Caco-2 (cell line): ENCODE measurements around the gene KMT2C. TPM values are rescaled to one million over a fixed set of nuclear protein-coding genes. Genes with fewer than 3 reads are reported as not detected.

Source experiments
- BruUV-seq: library from RNA; stranded (reverse); fragments of 400-500 nt; replicated peaks from 2 replicates; lab custom pipeline; 2021; lab: Mats Ljungman, UMichigan
- CTCF ChIA-PET: fragments of 300-600 bp; sonication (Branson Sonifier 250); formaldehyde crosslinking; loops from one replicate; lab custom pipeline; 2022; ENCODE audit warnings: antibody characterized with exemption; lab: Charles Lee
- POLR2A ChIA-PET: fragments of 300-600 bp; sonication (Branson Sonifier 250); formaldehyde crosslinking; loops from one replicate; lab custom pipeline; 2022; ENCODE audit warnings: antibody characterized with exemption; lab: Charles Lee
- DNase-seq, 2 experiments: peaks; one replicate each; pipeline versions ENCODE4 v3.0.0 to v3.0.0-alpha.2; 2020 to 2022
- H3K27me3 ChIP-seq: replicated peaks from 2 replicates; pipeline ENCODE4 v1.6.0; 2011; ENCODE audit warnings: low read length; ENCODE audit not compliant: control insufficient read depth, insufficient read depth
- H3K36me3 ChIP-seq: 2 replicates; pipeline ENCODE4 v1.5.1; 2011; ENCODE audit warnings: low read length; ENCODE audit not compliant: control insufficient read depth, insufficient read depth
- H3K4me1 ChIP-seq: fragments of 250-450 bp; sonication (Bioruptor Pico); 2 replicates; pipeline ENCODE4 v1.5.1; 2020; ENCODE audit warnings: mild to moderate bottlenecking
- H3K4me3 ChIP-seq: 2 replicates; pipeline ENCODE4 v1.5.1; 2011; ENCODE audit warnings: low read depth, mild to moderate bottlenecking, control low read depth, low read length
- H3K9me3 ChIP-seq: fragments of 250-450 bp; sonication (Bioruptor Pico); 2 replicates; pipeline ENCODE4 v1.5.1; 2020; ENCODE audit warnings: mild to moderate bottlenecking, moderate library complexity
- H3K27ac Mint-ChIP-seq: one replicate; pipeline ENCODE4 v1.8.0; 2022; ENCODE audit warnings: mixed read lengths; ENCODE audit not compliant: unreplicated experiment
- H3K27me3 Mint-ChIP-seq: one replicate; pipeline ENCODE4 v1.8.0; 2022; ENCODE audit warnings: mixed read lengths; ENCODE audit not compliant: insufficient read depth, unreplicated experiment
- H3K36me3 Mint-ChIP-seq: one replicate; pipeline ENCODE4 v1.8.0; 2022; ENCODE audit warnings: mild to moderate bottlenecking, mixed read lengths; ENCODE audit not compliant: insufficient read depth, unreplicated experiment
- H3K4me1 Mint-ChIP-seq: one replicate; pipeline ENCODE4 v1.8.0; 2022; ENCODE audit warnings: low read depth, mixed read lengths; ENCODE audit not compliant: unreplicated experiment
- H3K4me3 Mint-ChIP-seq: one replicate; pipeline ENCODE4 v1.8.0; 2022; ENCODE audit warnings: mild to moderate bottlenecking, moderate library complexity, mixed read lengths; ENCODE audit not compliant: unreplicated experiment
- H3K9me3 Mint-ChIP-seq: one replicate; pipeline ENCODE4 v1.8.0; 2022; ENCODE audit warnings: mixed read lengths; ENCODE audit not compliant: unreplicated experiment
- CTCF ChIP-seq, 2 experiments: fragments of 200-600 bp in 1 of 2; IDR thresholded peaks; 1 replicate in 1 of 2; 2 replicates in 1 of 2; pipeline versions ENCODE4 v1.5.1 to v1.8.0; 2011 to 2022; ENCODE audit warnings: antibody characterized with exemption in 1 of 2, control low read depth in 1 of 2, inconsistent platforms in 1 of 2, low read depth in 1 of 2, low read length in 1 of 2, mild to moderate bottlenecking in 1 of 2, moderate library complexity in 1 of 2; ENCODE audit not compliant: insufficient read depth in 1 of 2, severe bottlenecking in 1 of 2, unreplicated experiment in 1 of 2
- intact Hi-C: fragments of 100-400 bp; cut with micrococcal nuclease; formaldehyde crosslinking; loops from one replicate; pipeline ENCODE4 v1.10.0; 2022; ENCODE audit not compliant: unreplicated experiment
- total RNA-seq: library from RNA; stranded (reverse); gene quantifications from 2 replicates; pipeline ENCODE4 v1.2.3, GENCODE V29; 2022

The KMT2C gene
- total RNA-seq, 1 experiment from 2014 or later: 59.5 TPM

DNA sequence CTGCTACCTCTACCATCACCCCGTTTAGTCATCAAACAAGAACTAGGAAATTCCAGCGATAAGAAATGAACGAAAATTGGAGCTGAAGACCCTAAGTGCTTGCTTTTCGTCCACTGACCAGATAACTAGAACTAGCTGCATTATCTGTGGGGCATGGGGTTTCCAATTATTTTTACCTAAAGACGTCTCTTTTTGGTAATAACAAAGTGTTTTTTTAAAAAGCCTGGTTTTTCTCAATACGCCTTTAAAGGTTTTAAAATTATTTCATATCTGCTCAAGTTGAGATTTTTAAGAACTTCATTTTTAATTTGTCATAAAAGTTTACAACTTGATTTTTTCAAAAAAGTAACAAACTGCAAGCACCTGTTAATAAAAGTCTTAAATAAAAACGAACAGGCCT is 306.1 kb downstream of the KMT2C start:
- POLR2A ChIA-PET: no interaction called here

GRCh38 chr7:152128741-152129461 is 306.9 kb downstream of the KMT2C start:
- H3K27me3 Mint-ChIP-seq: no peaks in the 10 kb centered on the region
- DNase-seq: no peak
- no peaks in the 10 kb centered on the region for H3K4me1 Mint-ChIP-seq
- no peaks in the 10 kb centered on the region for H3K27me3 ChIP-seq
- peaks cover 6% of the 10 kb centered on the region; the same call in 1 of the 2 replicates for H3K9me3 ChIP-seq
- H3K4me3 ChIP-seq: no peak overlapping the region
- H3K4me3 Mint-ChIP-seq: no peak overlapping the region
- no peaks in the 10 kb centered on the region for H3K4me1 ChIP-seq
- intact Hi-C loops: no loop called here
- H3K27ac Mint-ChIP-seq: no peak overlapping the region
- POLR2A ChIA-PET: no interaction called here
- H3K36me3 Mint-ChIP-seq: peaks cover 82% of the 10 kb centered on the region
- TF ChIP-seq CTCF (IDR thresholded peaks at IDR 0.05; ENCODE audit: insufficient read depth in 1 of 2, low read depth in 1 of 2, low read length in 1 of 2, severe bottlenecking in 1 of 2, unreplicated experiment in 1 of 2): no peak
- H3K36me3 ChIP-seq: peaks cover 4% of the 10 kb centered on the region; the same call in 1 of the 2 replicates
- CTCF ChIA-PET: interaction anchor here (0.7 kb wide), 1 partner anchor 42 kb away, joined by 3 read pairs; no protein-coding TSS in a partner anchor
- peaks cover 17% of the 10 kb centered on the region for H3K9me3 Mint-ChIP-seq
- no TSS peak for BruUV-seq

More for the DNA sequence above, 306.1 kb downstream of the KMT2C start:
- Mint-ChIP-seq H3K4me3 (no peak overlapping the region), H3K4me1 (no peaks in the 10 kb centered on the region), H3K27ac (no peak overlapping the region), H3K36me3 (peaks cover 80% of the 10 kb centered on the region), H3K27me3 (no peaks in the 10 kb centered on the region), H3K9me3 (peaks cover 10% of the 10 kb centered on the region)
- BruUV-seq: no TSS peak
- H3K4me1 ChIP-seq: no peaks in the 10 kb centered on the region
- no peak for DNase-seq
- intact Hi-C loops: no loop called here
- H3K27me3 ChIP-seq: no peaks in the 10 kb centered on the region
- no peak for TF ChIP-seq CTCF (IDR thresholded peaks at IDR 0.05; ENCODE audit: insufficient read depth in 1 of 2, low read depth in 1 of 2, low read length in 1 of 2, severe bottlenecking in 1 of 2, unreplicated experiment in 1 of 2)
- CTCF ChIA-PET: no interaction called here
- peaks cover 4% of the 10 kb centered on the region; the same call in 1 of the 2 replicates for H3K36me3 ChIP-seq
- H3K9me3 ChIP-seq: peaks cover 5% of the 10 kb centered on the region; the same call in 1 of the 2 replicates
- no peak overlapping the region for H3K4me3 ChIP-seq

- H3K4me1 Mint-ChIP-seq: no peaks in the 10 kb centered on the region
- no peak overlapping the region for H3K27ac Mint-ChIP-seq
- H3K27me3 Mint-ChIP-seq: no peaks in the 10 kb centered on the region
- H3K9me3 ChIP-seq: peaks cover 6% of the 10 kb centered on the region; the same call in 1 of the 2 replicates
- ChIA-PET CTCF (interaction anchor here (0.7 kb wide), 1 partner anchor 42 kb away, joined by 3 read pairs; no protein-coding TSS in a partner anchor), POLR2A (no interaction called here)
- peaks cover 18% of the 10 kb centered on the region for H3K9me3 Mint-ChIP-seq
- peaks cover 82% of the 10 kb centered on the region for H3K36me3 Mint-ChIP-seq
- H3K27me3 ChIP-seq: no peaks in the 10 kb centered on the region
- no peak for TF ChIP-seq CTCF (IDR thresholded peaks at IDR 0.05; ENCODE audit: insufficient read depth in 1 of 2, low read depth in 1 of 2, low read length in 1 of 2, severe bottlenecking in 1 of 2, unreplicated experiment in 1 of 2)
- H3K36me3 ChIP-seq: peaks cover 5% of the 10 kb centered on the region
- no TSS peak for BruUV-seq
- no peak overlapping the region for H3K4me3 ChIP-seq
- H3K4me1 ChIP-seq: no peaks in the 10 kb centered on the region
- intact Hi-C loops: no loop called here
- no peak overlapping the region for H3K4me3 Mint-ChIP-seq
- no peak for DNase-seq
These were observed 307.6 kb downstream of the KMT2C start for GRCh38 chr7:152128252-152128651.
